H9 (cell line): ENCODE data around the gene ECHS1. TPM values are rescaled to one million over a fixed set of nuclear protein-coding genes. Genes with fewer than 3 reads are reported as not detected.

ENCODE experiments used
- DNase-seq: peaks from one replicate; pipeline ENCODE4 v3.0.0-alpha.2; 2017
- H2AFZ ChIP-seq: one replicate; pipeline ENCODE4 v1.6.1; 2013; ENCODE audit warnings: mild to moderate bottlenecking, low read length, control low read depth, moderate library complexity
- H2AK5ac ChIP-seq: 2 replicates; pipeline ENCODE4 v1.6.1; 2013; ENCODE audit warnings: low read length, control low read depth, mixed read lengths; ENCODE audit not compliant: insufficient read length
- H2BK120ac ChIP-seq: one replicate; pipeline ENCODE4 v1.6.1; 2013; ENCODE audit warnings: low read depth, mild to moderate bottlenecking, low read length, control low read depth, inconsistent platforms; ENCODE audit not compliant: poor library complexity, severe bottlenecking
- H2BK12ac ChIP-seq: 2 replicates; pipeline ENCODE4 v1.6.1; 2013; ENCODE audit warnings: low read length, control low read depth, mixed read lengths, low read depth; ENCODE audit not compliant: insufficient read length
- H2BK15ac ChIP-seq: 2 replicates; pipeline ENCODE4 v1.6.1; 2013; ENCODE audit warnings: low read depth, low read length, control low read depth
- H2BK20ac ChIP-seq: one replicate; pipeline ENCODE4 v1.6.1; 2013; ENCODE audit warnings: low read depth, mild to moderate bottlenecking, low read length, control low read depth, inconsistent platforms; ENCODE audit not compliant: poor library complexity, severe bottlenecking
- H2BK5ac ChIP-seq: 2 replicates; pipeline ENCODE4 v1.6.1; 2013; ENCODE audit warnings: low read length, control low read depth, mixed read lengths; ENCODE audit not compliant: insufficient read length
- H3K14ac ChIP-seq: 2 replicates; pipeline ENCODE4 v1.6.1; 2013; ENCODE audit warnings: low read length, control low read depth; ENCODE audit not compliant: insufficient read depth
- H3K18ac ChIP-seq: 2 replicates; pipeline ENCODE4 v1.6.1; 2013; ENCODE audit warnings: low read depth, mild to moderate bottlenecking, mixed read lengths, low read length, control low read depth; ENCODE audit not compliant: insufficient read length
- H3K23ac ChIP-seq: 2 replicates; pipeline ENCODE4 v1.6.1; 2013; ENCODE audit warnings: low read length, control low read depth, mixed read lengths, low read depth; ENCODE audit not compliant: insufficient read length
- H3K23me2 ChIP-seq: 2 replicates; pipeline ENCODE4 v1.6.1; 2013; ENCODE audit warnings: low read depth, mild to moderate bottlenecking, mixed read lengths, low read length, control low read depth; ENCODE audit not compliant: insufficient read length, poor library complexity, severe bottlenecking
- H3K27ac ChIP-seq: 2 replicates; pipeline ENCODE4 v1.5.1; 2013; ENCODE audit warnings: low read length, control low read depth, mixed read lengths, low read depth; ENCODE audit not compliant: insufficient read length
- H3K27me3 ChIP-seq: 2 replicates; pipeline ENCODE4 v1.6.1; 2013; ENCODE audit warnings: low read length, control low read depth, inconsistent platforms; ENCODE audit not compliant: insufficient read depth
- H3K4ac ChIP-seq: 2 replicates; pipeline ENCODE4 v1.6.1; 2013; ENCODE audit warnings: low read depth, mild to moderate bottlenecking, control low read depth, inconsistent platforms, low read length, moderate library complexity
- H3K4me1 ChIP-seq: 2 replicates; pipeline ENCODE4 v1.6.1; 2013; ENCODE audit warnings: low read length, control low read depth, inconsistent platforms; ENCODE audit not compliant: insufficient read depth
- H3K4me2 ChIP-seq: 2 replicates; pipeline ENCODE4 v1.6.1; 2013; ENCODE audit warnings: low read length, control low read depth, mixed read lengths; ENCODE audit not compliant: insufficient read length, insufficient read depth
- H3K56ac ChIP-seq: 2 replicates; pipeline ENCODE4 v1.6.1; 2013; ENCODE audit warnings: low read depth, mild to moderate bottlenecking, mixed read lengths, low read length, control low read depth; ENCODE audit not compliant: insufficient read length
- H3K79me1 ChIP-seq: 2 replicates; pipeline ENCODE4 v1.6.1; 2013; ENCODE audit warnings: low read depth, mild to moderate bottlenecking, moderate library complexity, low read length, control low read depth, inconsistent platforms; ENCODE audit not compliant: insufficient read depth, poor library complexity, severe bottlenecking
- H3K79me2 ChIP-seq: 2 replicates; pipeline ENCODE4 v1.6.1; 2013; ENCODE audit warnings: low read length, control low read depth, inconsistent platforms; ENCODE audit not compliant: insufficient read depth
- H3K9ac ChIP-seq: 2 replicates; pipeline ENCODE4 v1.6.1; 2013; ENCODE audit warnings: low read length, control low read depth, mixed read lengths; ENCODE audit not compliant: insufficient read length; ENCODE audit errors: extremely low read depth
- H3K9me3 ChIP-seq: one replicate; pipeline ENCODE4 v1.6.1; 2013; ENCODE audit warnings: low read depth, low read length, inconsistent platforms; ENCODE audit not compliant: control insufficient read depth
- H3T11ph ChIP-seq: one replicate; pipeline ENCODE4 v1.6.1; 2013; ENCODE audit warnings: mild to moderate bottlenecking, low read length, control low read depth, inconsistent platforms
- H4K20me1 ChIP-seq: one replicate; pipeline ENCODE4 v1.6.1; 2013; ENCODE audit not compliant: control insufficient read depth, insufficient read length, insufficient read depth
- H4K5ac ChIP-seq: 2 replicates; pipeline ENCODE4 v1.6.1; 2013; ENCODE audit warnings: low read depth, mild to moderate bottlenecking, mixed read lengths, low read length, control low read depth; ENCODE audit not compliant: insufficient read length
- H4K8ac ChIP-seq: replicated peaks from 2 replicates; pipeline ENCODE4 v1.6.1; 2013; ENCODE audit warnings: low read length, control low read depth, mixed read lengths, low read depth; ENCODE audit not compliant: insufficient read length
- H4K91ac ChIP-seq: 2 replicates; pipeline ENCODE4 v1.6.1; 2013; ENCODE audit warnings: low read depth, mild to moderate bottlenecking, moderate library complexity, mixed read lengths, low read length, control low read depth; ENCODE audit not compliant: insufficient read length
- H3K27ac Mint-ChIP-seq, 3 experiments: 2 replicates in 2 of 3; 3 replicates in 1 of 3; pipeline ENCODE4 v1.8.0; 2020 to 2021; ENCODE audit warnings: mixed read lengths in 3 of 3, mild to moderate bottlenecking in 1 of 3, moderate library complexity in 1 of 3
- H3K27me3 Mint-ChIP-seq: 2 replicates; pipeline ENCODE4 v1.8.0; 2021; ENCODE audit warnings: low read depth, mild to moderate bottlenecking, moderate library complexity, mixed read lengths
- H3K36me3 Mint-ChIP-seq, 3 experiments: 2 replicates in 2 of 3; 3 replicates in 1 of 3; pipeline ENCODE4 v1.8.0; 2020 to 2021; ENCODE audit warnings: low read depth in 3 of 3, mixed read lengths in 3 of 3; ENCODE audit not compliant: insufficient read depth in 1 of 3
- H3K4me1 Mint-ChIP-seq, 2 experiments: 2 replicates each; pipeline ENCODE4 v1.8.0; 2020; ENCODE audit warnings: mixed read lengths in 2 of 2
- H3K4me3 Mint-ChIP-seq, 2 experiments: 2 replicates in 1 of 2; 3 replicates in 1 of 2; pipeline ENCODE4 v1.8.0; 2020 to 2021; ENCODE audit warnings: mild to moderate bottlenecking in 2 of 2, mixed read lengths in 2 of 2, moderate library complexity in 1 of 2
- H3K9me3 Mint-ChIP-seq, 2 experiments: 2 replicates in 1 of 2; 3 replicates in 1 of 2; pipeline ENCODE4 v1.8.0; 2020; ENCODE audit warnings: mild to moderate bottlenecking in 2 of 2, mixed read lengths in 2 of 2, moderate library complexity in 1 of 2
- WGBS: extraction: QIAGEN DNeasy Blood & Tissue Kit; methylation state at CpG from one replicate; pipeline ENCODE4 v1.1.7; 2013; ENCODE audit warnings: missing lambda C conversion rate, low lambda C conversion rate, mixed read lengths; ENCODE audit not compliant: insufficient read length; ENCODE audit errors: extremely low coverage; 5-methylcytosine and 5-hydroxymethylcytosine counted together
- total RNA-seq: library from RNA; stranded (reverse); gene quantifications from 2 replicates; pipeline ENCODE4 v1.2.1, GENCODE V29; 2021
- TF ChIP-seq, protein P1 (sequence below): fragments of 200-600 bp; sonication (generic); conservative IDR thresholded peaks from 3 replicates; pipeline ENCODE4 v1.8.0; 2021; ENCODE audit warnings: antibody characterized with exemption, mild to moderate bottlenecking

The ECHS1 gene
- total RNA-seq, 1 experiment from 2014 or later, result 94.1 TPM

DNA sequence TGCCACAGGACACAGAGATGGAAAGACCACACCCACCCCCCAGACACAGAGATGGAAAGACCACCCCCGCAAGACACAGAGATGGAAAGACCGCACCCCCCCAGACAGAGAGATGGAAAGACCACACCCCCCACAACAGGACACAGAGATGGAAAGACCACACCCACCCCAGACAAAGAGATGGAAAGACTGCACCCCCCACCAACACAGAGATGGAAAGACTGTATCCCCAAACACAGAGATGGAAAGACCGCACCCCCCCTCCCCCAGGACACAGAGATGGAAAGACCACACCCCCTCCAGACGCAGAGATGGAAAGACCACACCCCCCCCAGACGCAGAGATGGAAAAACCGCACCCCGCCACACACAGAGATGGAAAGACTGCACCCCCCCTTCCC, 56.4 kb downstream of the ECHS1 start:
- Histone ChIP-seq H3K4me2 (no peak overlapping the region), H4K8ac (no peak overlapping the region), H3K23ac (no peak overlapping the region), H3K23me2 (no peaks in the 10 kb centered on the region), H2BK120ac (no peak overlapping the region), H3K79me2 (no peaks in the 10 kb centered on the region), H2AFZ (no peak overlapping the region), H3K18ac (no peak overlapping the region), H3K56ac (no peak overlapping the region), H4K20me1 (no peaks in the 10 kb centered on the region), H3K27ac (no peak overlapping the region), H3K79me1 (no peaks in the 10 kb centered on the region), H3K14ac (no peak overlapping the region), H2BK20ac (no peak overlapping the region), H3K4me1 (no peaks in the 10 kb centered on the region), H3K9me3 (no peaks in the 10 kb centered on the region), H3K4ac (no peak overlapping the region), H2AK5ac (no peak overlapping the region), H3K27me3 (peaks cover 4% of the 10 kb centered on the region; the same call in 1 of the 2 replicates), H3T11ph (no peak overlapping the region), H2BK15ac (no peak overlapping the region), H2BK12ac (no peak overlapping the region), H2BK5ac (no peak overlapping the region), H3K9ac (no peak overlapping the region), H4K5ac (no peak overlapping the region), H4K91ac (no peak overlapping the region)
- no CpG with 5 or more reads among the region's 7 CpGs for WGBS
- H3K4me3 Mint-ChIP-seq, result no peak overlapping the region
- peaks cover 2 to 13% (median 10%) of the 10 kb centered on the region in 3 experiments; a peak in 6 of 7 replicates for H3K36me3 Mint-ChIP-seq
- DNase-seq, result no peak
- peaks cover 0 to 9% of the 10 kb centered on the region in 2 experiments; a peak in 1 of 4 replicates for H3K4me1 Mint-ChIP-seq
- peaks cover 4 to 5% of the 10 kb centered on the region in 2 experiments; a peak in 4 of 5 replicates for H3K9me3 Mint-ChIP-seq
- H3K27ac Mint-ChIP-seq, result no peak overlapping the region
- H3K27me3 Mint-ChIP-seq, result peaks cover 28% of the 10 kb centered on the region
- TF ChIP-seq, protein P1, sequence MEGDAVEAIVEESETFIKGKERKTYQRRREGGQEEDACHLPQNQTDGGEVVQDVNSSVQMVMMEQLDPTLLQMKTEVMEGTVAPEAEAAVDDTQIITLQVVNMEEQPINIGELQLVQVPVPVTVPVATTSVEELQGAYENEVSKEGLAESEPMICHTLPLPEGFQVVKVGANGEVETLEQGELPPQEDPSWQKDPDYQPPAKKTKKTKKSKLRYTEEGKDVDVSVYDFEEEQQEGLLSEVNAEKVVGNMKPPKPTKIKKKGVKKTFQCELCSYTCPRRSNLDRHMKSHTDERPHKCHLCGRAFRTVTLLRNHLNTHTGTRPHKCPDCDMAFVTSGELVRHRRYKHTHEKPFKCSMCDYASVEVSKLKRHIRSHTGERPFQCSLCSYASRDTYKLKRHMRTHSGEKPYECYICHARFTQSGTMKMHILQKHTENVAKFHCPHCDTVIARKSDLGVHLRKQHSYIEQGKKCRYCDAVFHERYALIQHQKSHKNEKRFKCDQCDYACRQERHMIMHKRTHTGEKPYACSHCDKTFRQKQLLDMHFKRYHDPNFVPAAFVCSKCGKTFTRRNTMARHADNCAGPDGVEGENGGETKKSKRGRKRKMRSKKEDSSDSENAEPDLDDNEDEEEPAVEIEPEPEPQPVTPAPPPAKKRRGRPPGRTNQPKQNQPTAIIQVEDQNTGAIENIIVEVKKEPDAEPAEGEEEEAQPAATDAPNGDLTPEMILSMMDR, result no peak
